Hepatic stellate cell (primary cell): ENCODE data around the gene MYRFL.
A peak's percentile ranks its signal among the peaks of the same experiment; 100 is the strongest.
"Not testable (repeated sequence)": the region's sequence is repeated elsewhere in the genome, so short reads cannot be mapped to it uniquely, and the experiment has no call there.

ENCODE experiments used
- DNase-seq: peaks from one replicate; pipeline ENCODE4 v3.0.0; 2011; ENCODE audit warnings: low spot score

Gene MYRFL

DNA sequence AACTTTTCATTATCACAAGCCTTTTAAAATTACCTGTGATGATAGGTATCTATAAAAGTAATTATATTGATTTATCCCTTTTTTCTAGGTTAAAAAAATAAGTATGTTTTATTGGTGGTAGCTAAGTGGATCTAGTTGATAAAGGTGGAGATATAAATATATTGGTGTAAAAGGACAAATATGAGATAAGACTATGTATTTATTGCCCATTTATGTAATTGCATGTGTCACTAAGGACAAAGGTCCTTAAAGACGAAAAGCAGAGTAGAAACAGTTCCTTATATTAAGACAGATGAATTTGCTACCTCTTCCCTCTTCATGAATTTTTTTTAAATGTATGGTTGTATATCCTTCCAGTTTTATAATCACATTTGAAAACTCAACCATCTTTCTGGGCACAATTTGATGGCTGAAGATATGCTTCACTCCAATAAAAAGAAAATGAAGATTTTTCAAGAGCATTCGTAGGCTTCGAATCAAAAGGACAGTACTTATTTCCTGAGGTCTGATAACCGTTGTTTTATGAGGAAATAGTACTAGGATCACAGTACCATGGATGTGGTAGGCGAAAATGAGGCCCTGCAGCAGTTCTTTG is at the start of gene MYRFL:
MYRFL (plus strand) TSS at position 262 of the 595 bp plus-strand sequence; CDS start at position 553, 291 bp downstream.
- no peak for DNase-seq

DNA sequence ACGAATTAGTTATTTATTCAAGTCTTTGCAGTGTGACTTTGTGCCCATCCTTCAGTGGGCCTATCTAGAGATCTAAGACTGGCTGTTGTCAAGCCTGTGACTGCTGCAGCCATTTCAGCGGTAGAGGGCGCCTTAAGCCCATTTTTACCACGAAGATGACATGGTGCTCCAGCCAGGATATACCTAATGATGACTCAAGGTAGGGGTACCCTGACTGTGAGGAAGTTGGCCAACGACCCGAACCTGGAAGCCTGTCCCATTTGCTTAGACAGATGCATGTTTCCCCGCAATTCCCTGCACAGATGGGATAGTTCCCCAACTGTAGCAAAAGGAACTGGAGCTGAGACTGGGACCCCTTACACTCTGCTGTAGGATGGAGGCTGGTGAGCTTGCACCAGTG is 45.1 kb upstream of the MYRFL start:
- DNase-seq = peak; percentile 25

DNA sequence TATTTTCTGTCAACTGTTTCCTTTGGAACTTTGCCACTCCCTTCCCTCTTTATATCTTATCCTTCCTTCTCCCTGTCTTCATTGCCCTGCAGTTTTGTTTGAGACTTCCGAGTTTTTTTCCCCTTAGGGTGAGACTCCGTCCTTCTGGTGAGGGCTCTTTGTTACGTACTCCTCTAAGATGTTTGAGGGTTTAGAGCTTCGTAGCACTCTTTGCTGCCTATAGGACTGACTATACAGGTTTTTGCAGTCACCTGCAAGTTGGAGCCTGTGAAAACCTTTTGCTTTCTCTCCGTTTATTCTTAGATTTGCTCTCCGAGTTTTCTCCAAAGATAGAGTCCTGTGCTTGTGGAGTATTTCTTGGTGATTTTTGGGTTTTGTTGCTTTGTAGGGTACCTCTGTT is 41.7 kb upstream of the MYRFL start:
- DNase-seq = no peak

DNA sequence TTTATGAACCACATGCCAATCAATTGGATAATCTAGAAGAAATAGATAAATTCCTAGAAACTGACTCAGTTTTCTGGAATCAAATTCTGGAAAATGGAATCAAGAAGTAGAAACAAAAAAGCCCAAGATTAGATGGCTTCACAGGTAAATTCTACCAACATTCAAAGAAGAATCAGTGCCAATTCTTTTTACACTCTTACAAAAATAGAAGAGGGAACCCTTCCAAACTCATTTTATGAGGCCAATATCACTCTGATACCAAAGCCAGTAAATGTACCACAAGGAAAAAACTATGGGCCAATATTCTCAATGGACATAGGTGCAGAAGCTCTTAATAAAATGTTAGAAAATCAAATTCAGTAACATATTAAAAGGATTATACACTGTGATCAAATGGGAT is 35.7 kb upstream of the MYRFL start:
- no peak for DNase-seq

DNA sequence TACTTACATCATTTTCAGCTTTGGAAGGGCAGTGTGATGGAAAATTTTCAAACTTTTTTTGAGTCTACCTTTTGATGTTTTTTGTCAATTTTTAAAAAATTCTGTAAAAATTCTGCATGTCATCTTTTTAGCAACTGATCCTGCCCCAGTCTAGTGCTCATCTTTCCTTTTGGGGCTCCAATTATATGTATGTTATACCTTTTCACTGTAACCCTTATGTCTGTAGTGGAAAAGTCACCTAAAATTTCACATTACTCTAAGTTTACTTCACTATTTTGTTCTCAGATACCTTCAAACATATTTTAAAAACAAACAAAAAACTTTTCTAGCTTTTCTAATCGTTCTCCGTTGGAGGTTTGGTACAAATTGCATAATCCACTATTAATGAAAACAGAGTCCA is 32.5 kb upstream of the MYRFL start:
- DNase-seq = no peak

- DNase-seq = not testable (repeated sequence)
These were observed 17.7 kb upstream of the MYRFL start for GRCh38 chr12:69807101-69807897.

- no peak for DNase-seq
These were observed 14.0 kb upstream of the MYRFL start for GRCh38 chr12:69810870-69811498.

- no peak for DNase-seq
These were observed 8.9 kb upstream of the MYRFL start for GRCh38 chr12:69816082-69816481.

GRCh38 chr12:69821032-69821455 is 4.0 kb upstream of the MYRFL start:
- DNase-seq = no peak

- DNase-seq = peak; percentile 8
These were observed 3.4 kb upstream of the MYRFL start for GRCh38 chr12:69821456-69822159.

- DNase-seq = no peak
These were observed 2.7 kb upstream of the MYRFL start for GRCh38 chr12:69822201-69822860.

DNA sequence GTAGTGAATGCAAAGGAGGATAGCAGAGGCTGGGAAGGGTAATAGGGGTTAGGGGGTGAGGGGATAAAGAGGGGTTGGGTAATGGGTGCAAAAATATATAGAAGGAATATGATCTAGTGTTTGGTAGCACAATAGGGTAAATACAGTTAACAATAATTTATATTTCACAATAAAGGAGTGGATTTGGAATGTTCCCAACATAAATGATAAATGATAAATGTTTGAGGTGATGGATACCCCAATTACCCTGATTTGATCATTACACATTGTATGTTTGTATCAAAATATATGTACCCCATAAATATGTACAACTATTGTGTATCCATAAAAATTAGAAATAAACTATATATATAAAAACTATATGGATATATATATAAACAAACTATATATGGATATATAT is 999 bp upstream of the MYRFL start:
- no peak for DNase-seq

GRCh38 chr12:69828897-69829296 is 3.9 kb downstream of the MYRFL start:
- DNase-seq = no peak

- DNase-seq = no peak
These were observed 8.7 kb downstream of the MYRFL start for GRCh38 chr12:69833696-69834095.

DNA sequence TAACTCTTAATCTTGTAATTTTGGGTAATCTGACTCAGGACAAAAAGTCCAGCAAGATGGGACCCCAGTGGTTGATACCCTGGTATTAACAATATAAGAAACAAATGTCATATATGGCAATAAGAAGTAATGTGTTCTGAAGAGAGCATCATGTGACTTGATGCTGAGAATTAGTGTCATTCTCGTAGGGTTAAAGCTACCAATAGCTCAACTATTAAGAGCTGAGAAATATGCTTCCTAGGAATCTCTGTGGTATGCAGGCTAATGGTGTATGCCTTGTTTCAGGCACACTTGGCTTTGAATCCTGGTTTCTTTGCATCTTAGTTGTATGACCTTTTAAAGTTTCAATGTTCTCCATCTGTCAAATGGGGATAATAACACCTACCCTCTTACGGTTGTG is 9.1 kb downstream of the MYRFL start:
- DNase-seq = no peak

DNA sequence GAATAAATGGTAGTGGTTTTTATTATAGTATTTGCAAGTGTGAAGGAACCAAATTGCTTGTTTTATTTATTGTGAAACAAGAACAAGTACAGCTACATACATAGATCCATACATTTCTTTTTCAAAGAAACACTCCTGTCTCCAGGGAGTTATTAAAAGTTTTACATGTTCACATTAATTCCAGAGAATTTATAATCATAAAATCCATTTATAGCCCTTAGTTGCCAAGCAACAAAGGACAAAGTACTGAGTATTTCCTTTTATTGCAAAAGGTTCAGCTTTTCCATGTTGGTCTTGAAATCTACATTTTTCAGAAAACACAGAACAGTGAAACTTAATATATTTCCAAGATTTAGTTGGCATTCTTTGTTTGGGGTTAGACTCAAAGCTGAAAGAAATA is 9.5 kb downstream of the MYRFL start:
- DNase-seq = no peak

GRCh38 chr12:69835081-69835480 is 10.1 kb downstream of the MYRFL start:
- DNase-seq = no peak

GRCh38 chr12:69836015-69836414 is 11.0 kb downstream of the MYRFL start:
- DNase-seq = no peak

DNA sequence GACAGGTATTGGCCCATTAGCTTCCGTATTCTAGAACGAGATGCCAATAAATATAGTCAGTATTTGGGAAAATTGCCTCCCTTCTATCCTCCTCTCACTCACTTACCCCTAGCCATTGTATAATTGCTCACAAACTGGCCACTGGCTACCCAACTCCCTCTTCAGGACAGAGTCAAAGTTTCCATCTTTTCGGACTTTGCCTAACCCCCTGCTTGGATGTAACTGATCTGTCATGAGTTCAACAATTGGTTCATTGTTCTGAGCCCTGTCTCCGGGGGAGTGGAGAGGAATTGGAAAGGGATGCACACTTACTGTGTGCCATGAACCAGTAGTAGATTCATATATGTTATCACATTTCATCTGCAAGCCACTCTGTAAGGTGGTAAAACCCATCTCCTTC is 12.2 kb downstream of the MYRFL start:
- DNase-seq = no peak

- DNase-seq = no peak
These were observed 12.8 kb downstream of the MYRFL start for GRCh38 chr12:69837657-69838415.

DNA sequence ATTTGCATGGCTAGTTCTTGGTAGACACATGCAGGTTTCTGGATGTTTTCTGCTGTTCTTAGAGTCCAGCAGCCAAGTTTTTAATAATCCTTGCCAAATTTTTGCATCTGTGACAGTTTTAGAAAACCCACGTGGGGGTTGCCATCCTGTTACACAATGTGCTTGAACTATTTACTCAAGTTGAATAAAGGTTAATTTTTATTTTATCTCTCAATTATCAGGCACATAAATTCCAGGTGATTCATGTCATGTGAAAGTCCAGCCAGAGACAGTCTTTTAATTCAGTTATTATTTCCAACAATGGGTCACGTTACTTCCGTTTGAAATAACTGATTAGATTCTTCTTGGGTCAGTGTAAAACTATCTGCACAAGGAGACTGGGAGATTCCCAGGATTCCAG is 15.7 kb downstream of the MYRFL start:
- no peak for DNase-seq
